Measurements from ENCODE around the gene STXBP5. TPM values are rescaled to one million over a fixed set of nuclear protein-coding genes. Genes with fewer than 3 reads are reported as not detected.

STXBP5 gene
- polyA plus RNA-seq, 1 donor (not counting 4 experiments of a cell fraction or from before 2014, with no cell fraction given), result 19.4 TPM

DNA sequence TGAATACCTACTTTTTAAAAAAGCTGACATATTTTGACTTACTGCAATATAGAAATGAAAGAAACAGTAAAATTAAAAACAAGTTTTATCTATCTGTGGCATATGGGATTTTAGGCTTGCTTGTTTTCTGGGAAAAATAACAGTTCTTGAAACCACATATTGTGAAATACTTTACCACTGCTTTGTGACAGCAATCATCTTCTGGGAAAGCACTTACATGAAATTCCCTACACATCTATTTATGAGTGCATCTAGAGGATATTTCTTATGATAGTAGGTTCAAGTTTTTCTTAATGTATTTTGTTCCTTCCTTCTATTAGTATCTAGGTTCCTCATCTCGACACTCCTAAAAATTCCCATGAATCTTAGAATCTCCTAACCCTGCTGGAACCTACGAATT is 75.2 kb downstream of the STXBP5 start:
- Histone ChIP-seq H3K4me3 (ENCODE audit: control insufficient read depth in 2 of 3, extremely low read depth in 1 of 3, insufficient read depth in 2 of 3, low read depth in 1 of 3, low read length in 3 of 3) (no peak overlapping the region), H2AFZ (ENCODE audit: control insufficient read depth, low read length) (no peak overlapping the region), H3K4me2 (ENCODE audit: control insufficient read depth, extremely low read depth, insufficient read depth, low read depth, low read length) (no peak overlapping the region), H3K9me3 (ENCODE audit: control insufficient read depth, low read depth, low read length) (no peaks in the 10 kb centered on the region), H3K27me3 (ENCODE audit: control insufficient read depth, extremely low read depth, insufficient read depth, low read length) (no peaks in the 10 kb centered on the region), H3K79me2 (ENCODE audit: control insufficient read depth, insufficient read depth, low read length) (no peaks in the 10 kb centered on the region), H3K9ac (ENCODE audit: control insufficient read depth, extremely low read depth, insufficient read depth, low read length) (no peak overlapping the region), H4K20me1 (ENCODE audit: control insufficient read depth, extremely low read depth, insufficient read depth, low read length) (no peaks in the 10 kb centered on the region), H3K9me1 (ENCODE audit: control insufficient read depth, extremely low read depth, insufficient read depth, low read length) (no peaks in the 10 kb centered on the region), H3K4me1 (ENCODE audit: control insufficient read depth, extremely low read depth, insufficient read depth, low read length) (no peaks in the 10 kb centered on the region), H3K27ac (ENCODE audit: control insufficient read depth, insufficient read depth, low read length) (no peak overlapping the region), H3K36me3 (ENCODE audit: control insufficient read depth in 2 of 2, extremely low read depth in 1 of 2, insufficient read depth in 2 of 2, low read length in 2 of 2) (peaks cover 0 to 3% of the 10 kb centered on the region in 2 experiments)
- TF ChIP-seq EZH2 (IDR thresholded peaks at IDR 0.05; ENCODE audit: low read length), result no peak
- no peak for TF ChIP-seq CTCF (optimal IDR thresholded peaks at IDR 0.05 in 1 of 3, IDR thresholded peaks at IDR 0.05 in 1 of 3, conservative IDR thresholded peaks at IDR 0.05 in 1 of 3; ENCODE audit: extremely low read depth in 1 of 3, insufficient read depth in 2 of 3, low read length in 3 of 3)
- no peak for FAIRE-seq
- no peak for DNase-seq (ENCODE audit: low read depth, low spot score)
- dilution Hi-C loops (cut with MboI; ENCODE audit: extremely low pct_ligation_motif_present, low sequenced_read_pairs), result no loop called here

- dilution Hi-C loops (cut with MboI; ENCODE audit: extremely low pct_ligation_motif_present, low sequenced_read_pairs), result no loop called here
- no peak for TF ChIP-seq EZH2 (IDR thresholded peaks at IDR 0.05; ENCODE audit: low read length)
- TF ChIP-seq CTCF (optimal IDR thresholded peaks at IDR 0.05 in 1 of 3, IDR thresholded peaks at IDR 0.05 in 1 of 3, conservative IDR thresholded peaks at IDR 0.05 in 1 of 3; ENCODE audit: extremely low read depth in 1 of 3, insufficient read depth in 2 of 3, low read length in 3 of 3), result no peak
Observed at GRCh38 chr6:147281895-147282565, 77.8 kb downstream of the STXBP5 start.

More at GRCh38 chr6:147281895-147282565, 77.8 kb downstream of the STXBP5 start:
- Histone ChIP-seq H2AFZ (ENCODE audit: control insufficient read depth, low read length) (no peak overlapping the region), H3K27me3 (ENCODE audit: control insufficient read depth, extremely low read depth, insufficient read depth, low read length) (no peaks in the 10 kb centered on the region), H3K79me2 (ENCODE audit: control insufficient read depth, insufficient read depth, low read length) (no peaks in the 10 kb centered on the region), H3K27ac (ENCODE audit: control insufficient read depth, insufficient read depth, low read length) (no peak overlapping the region), H4K20me1 (ENCODE audit: control insufficient read depth, extremely low read depth, insufficient read depth, low read length) (no peaks in the 10 kb centered on the region), H3K4me1 (ENCODE audit: control insufficient read depth, extremely low read depth, insufficient read depth, low read length) (peaks cover 2% of the 10 kb centered on the region), H3K9ac (ENCODE audit: control insufficient read depth, extremely low read depth, insufficient read depth, low read length) (no peak overlapping the region), H3K9me1 (ENCODE audit: control insufficient read depth, extremely low read depth, insufficient read depth, low read length) (no peaks in the 10 kb centered on the region), H3K4me3 (ENCODE audit: control insufficient read depth in 2 of 3, extremely low read depth in 1 of 3, insufficient read depth in 2 of 3, low read depth in 1 of 3, low read length in 3 of 3) (no peak overlapping the region), H3K4me2 (ENCODE audit: control insufficient read depth, extremely low read depth, insufficient read depth, low read depth, low read length) (no peak overlapping the region), H3K36me3 (ENCODE audit: control insufficient read depth in 2 of 2, extremely low read depth in 1 of 2, insufficient read depth in 2 of 2, low read length in 2 of 2) (peaks cover 0 to 3% of the 10 kb centered on the region in 2 experiments), H3K9me3 (ENCODE audit: control insufficient read depth, low read depth, low read length) (no peaks in the 10 kb centered on the region)
- no peak for FAIRE-seq
- no peak for DNase-seq (ENCODE audit: low read depth, low spot score)
